Fibroblast of lung (primary cell): ENCODE data around the gene ACTR2. TPM values are rescaled to one million over a fixed set of nuclear protein-coding genes. Genes with fewer than 3 reads are reported as not detected.
"Not testable (repeated sequence)": the region's sequence is repeated elsewhere in the genome, so short reads cannot be mapped to it uniquely, and the experiment has no call there.

Experiments used
- DNase-seq, 2 donors: peaks; one replicate each; pipeline versions ENCODE4 v3.0.0 to v3.0.0-alpha.2; 2010; ENCODE audit warnings: low read depth in 2 of 2
- H2AFZ ChIP-seq: 2 replicates; pipeline ENCODE4 v1.5.1; 2012; ENCODE audit warnings: low read length, control low read depth, inconsistent platforms
- H3K27ac ChIP-seq: 2 replicates; pipeline ENCODE4 v1.5.1; 2011; ENCODE audit warnings: low read length, control low read depth; ENCODE audit not compliant: insufficient read depth
- H3K27me3 ChIP-seq: 2 replicates; pipeline ENCODE4 v1.5.1; 2011; ENCODE audit warnings: mild to moderate bottlenecking, low read length; ENCODE audit not compliant: control insufficient read depth, insufficient read depth
- H3K36me3 ChIP-seq: 2 replicates; pipeline ENCODE4 v1.5.1; 2011; ENCODE audit warnings: low read length; ENCODE audit not compliant: control insufficient read depth, insufficient read depth
- H3K4me1 ChIP-seq: 2 replicates; pipeline ENCODE4 v1.5.1; 2011; ENCODE audit warnings: low read length; ENCODE audit not compliant: control insufficient read depth, insufficient read depth; ENCODE audit errors: extremely low read depth
- H3K4me2 ChIP-seq: 2 replicates; pipeline ENCODE4 v1.5.1; 2011; ENCODE audit warnings: low read length, control low read depth; ENCODE audit not compliant: insufficient read depth; ENCODE audit errors: extremely low read depth
- H3K4me3 ChIP-seq, 4 experiments: fragments of 200-600 bp in 1 of 4; sonication (generic) in 1 of 4; replicated peaks in 1 of 4; 2 replicates each; pipeline ENCODE4 v1.5.1; 2011 to 2016; ENCODE audit warnings: low read length in 4 of 4, low read depth in 3 of 4, mild to moderate bottlenecking in 3 of 4, control low read depth in 2 of 4, inconsistent platforms in 1 of 4, mixed read lengths in 1 of 4; ENCODE audit not compliant: insufficient read depth in 1 of 4; ENCODE audit errors: control extremely low read depth in 1 of 4
- H3K79me2 ChIP-seq: 2 replicates; pipeline ENCODE4 v1.5.1; 2012; ENCODE audit warnings: mild to moderate bottlenecking, low read length, inconsistent platforms; ENCODE audit not compliant: control insufficient read depth, insufficient read depth
- H3K9ac ChIP-seq: 2 replicates; pipeline ENCODE4 v1.5.1; 2011; ENCODE audit warnings: mild to moderate bottlenecking, low read length, control low read depth; ENCODE audit not compliant: insufficient read depth
- H3K9me3 ChIP-seq: 2 replicates; pipeline ENCODE4 v1.5.1; 2012; ENCODE audit warnings: low read depth, low read length; ENCODE audit not compliant: control insufficient read depth, insufficient read depth
- H4K20me1 ChIP-seq: 2 replicates; pipeline ENCODE4 v1.5.1; 2011; ENCODE audit warnings: low read length; ENCODE audit not compliant: control insufficient read depth, insufficient read depth; ENCODE audit errors: extremely low read depth
- CTCF ChIP-seq, 2 donors: IDR thresholded peaks in 1 of 2; conservative IDR thresholded peaks in 1 of 2; 1 replicate in 1 of 2; 2 replicates in 1 of 2; pipeline ENCODE4 v1.5.1; 2011 to 2012; ENCODE audit warnings: low read length in 2 of 2, control low read depth in 1 of 2, inconsistent platforms in 1 of 2, low read depth in 1 of 2, mild to moderate bottlenecking in 1 of 2
- EZH2 ChIP-seq: IDR thresholded peaks from 2 replicates; pipeline ENCODE4 v1.5.1; 2012; ENCODE audit warnings: low read length, control low read depth, mild to moderate bottlenecking; ENCODE audit errors: missing control alignments
- polyA plus RNA-seq, 2 donors: library from polyadenylated mRNA; depleted of rRNA in 1 of 2; stranded (reverse) in 1 of 2; unstranded in 1 of 2; fragments of >200 nt; gene quantifications; 2 replicates each; pipeline ENCODE4 v1.2.1, GENCODE V29; 2011 to 2012; ENCODE audit warnings: missing spikeins in 1 of 2
- total RNA-seq: library from RNA; depleted of rRNA; stranded (reverse); fragments of >200 nt; gene quantifications from 2 replicates; pipeline ENCODE4 v1.2.1, GENCODE V29; 2014

ACTR2 gene
- total and polyA plus RNA-seq, 2 donors (not counting 1 experiment from before 2014, with no cell fraction given), result 90.2 to 192 TPM

GRCh38 chr2:65231892-65232477, 4.4 kb downstream of the ACTR2 start:
- H3K36me3 ChIP-seq, result peaks cover 4% of the 10 kb centered on the region

GRCh38 chr2:65232636-65233035, 5.0 kb downstream of the ACTR2 start:
- peaks cover 7% of the 10 kb centered on the region for H3K4me1 ChIP-seq
- H3K27me3 ChIP-seq, result no peaks in the 10 kb centered on the region
- H4K20me1 ChIP-seq, result no peaks in the 10 kb centered on the region
- H3K36me3 ChIP-seq, result peaks cover 4% of the 10 kb centered on the region
- no peak overlapping the region for H3K4me3 ChIP-seq
- H3K79me2 ChIP-seq, result peaks cover 94% of the 10 kb centered on the region
- H3K9me3 ChIP-seq, result no peaks in the 10 kb centered on the region
- H3K9ac ChIP-seq, result no peak overlapping the region
- H3K4me2 ChIP-seq, result peak overlapping the region; percentile 8
- TF ChIP-seq EZH2 (no peak), CTCF (conservative IDR thresholded peaks at IDR 0.05 in 1 of 2, IDR thresholded peaks at IDR 0.05 in 1 of 2; ENCODE audit: low read depth in 1 of 2, low read length in 2 of 2) (no peak)
- H3K27ac ChIP-seq, result peak overlapping the region; percentile 5
- no peak overlapping the region for H2AFZ ChIP-seq
- peak; percentile 79 to 84 for DNase-seq

More at GRCh38 chr2:65231892-65232477, 4.4 kb downstream of the ACTR2 start:
- Histone ChIP-seq H3K27ac (peak overlapping the region; percentile 8), H3K4me1 (peaks cover 7% of the 10 kb centered on the region), H3K4me3 (peak overlapping the region in 1 of 4 experiments; percentile 1), H3K27me3 (no peaks in the 10 kb centered on the region), H3K9me3 (no peaks in the 10 kb centered on the region), H3K4me2 (peak overlapping the region; percentile 62), H3K9ac (no peak overlapping the region), H2AFZ (no peak overlapping the region), H3K79me2 (peaks cover 91% of the 10 kb centered on the region), H4K20me1 (no peaks in the 10 kb centered on the region)
- TF ChIP-seq CTCF (conservative IDR thresholded peaks at IDR 0.05 in 1 of 2, IDR thresholded peaks at IDR 0.05 in 1 of 2; ENCODE audit: low read depth in 1 of 2, low read length in 2 of 2) (no peak), EZH2 (no peak)
- peak; percentile 62 to 70 for DNase-seq

GRCh38 chr2:65240657-65241056, 13.0 kb downstream of the ACTR2 start:
- H4K20me1 ChIP-seq, result no peaks in the 10 kb centered on the region
- H3K9me3 ChIP-seq, result no peaks in the 10 kb centered on the region
- TF ChIP-seq CTCF (conservative IDR thresholded peaks at IDR 0.05 in 1 of 2, IDR thresholded peaks at IDR 0.05 in 1 of 2; ENCODE audit: low read depth in 1 of 2, low read length in 2 of 2) (no peak), EZH2 (no peak)
- peaks cover 73% of the 10 kb centered on the region for H3K79me2 ChIP-seq
- no peak overlapping the region for H3K27ac ChIP-seq
- no peaks in the 10 kb centered on the region for H3K27me3 ChIP-seq
- no peak overlapping the region for H3K9ac ChIP-seq
- H3K4me1 ChIP-seq, result no peaks in the 10 kb centered on the region
- no peak overlapping the region for H3K4me2 ChIP-seq
- no peak overlapping the region for H2AFZ ChIP-seq
- DNase-seq, result peak; percentile 14 to 26
- no peaks in the 10 kb centered on the region for H3K36me3 ChIP-seq
- no peak overlapping the region for H3K4me3 ChIP-seq

GRCh38 chr2:65244452-65244851, 16.8 kb downstream of the ACTR2 start:
- H3K9ac ChIP-seq, H3K4me1 ChIP-seq, H4K20me1 ChIP-seq, H3K36me3 ChIP-seq, H3K9me3 ChIP-seq, H3K27me3 ChIP-seq, H3K4me3 ChIP-seq, H2AFZ ChIP-seq, H3K4me2 ChIP-seq, H3K27ac ChIP-seq, DNase-seq: not testable (repeated sequence)
- H3K79me2 ChIP-seq, result peaks cover 50% of the 10 kb centered on the region
